ENCODE results near the gene SLC19A1.

- TF ChIP-seq, protein P1, sequence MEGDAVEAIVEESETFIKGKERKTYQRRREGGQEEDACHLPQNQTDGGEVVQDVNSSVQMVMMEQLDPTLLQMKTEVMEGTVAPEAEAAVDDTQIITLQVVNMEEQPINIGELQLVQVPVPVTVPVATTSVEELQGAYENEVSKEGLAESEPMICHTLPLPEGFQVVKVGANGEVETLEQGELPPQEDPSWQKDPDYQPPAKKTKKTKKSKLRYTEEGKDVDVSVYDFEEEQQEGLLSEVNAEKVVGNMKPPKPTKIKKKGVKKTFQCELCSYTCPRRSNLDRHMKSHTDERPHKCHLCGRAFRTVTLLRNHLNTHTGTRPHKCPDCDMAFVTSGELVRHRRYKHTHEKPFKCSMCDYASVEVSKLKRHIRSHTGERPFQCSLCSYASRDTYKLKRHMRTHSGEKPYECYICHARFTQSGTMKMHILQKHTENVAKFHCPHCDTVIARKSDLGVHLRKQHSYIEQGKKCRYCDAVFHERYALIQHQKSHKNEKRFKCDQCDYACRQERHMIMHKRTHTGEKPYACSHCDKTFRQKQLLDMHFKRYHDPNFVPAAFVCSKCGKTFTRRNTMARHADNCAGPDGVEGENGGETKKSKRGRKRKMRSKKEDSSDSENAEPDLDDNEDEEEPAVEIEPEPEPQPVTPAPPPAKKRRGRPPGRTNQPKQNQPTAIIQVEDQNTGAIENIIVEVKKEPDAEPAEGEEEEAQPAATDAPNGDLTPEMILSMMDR (IDR thresholded peaks at IDR 0.05) = no peak
- TF ChIP-seq POLR2A (IDR thresholded peaks at IDR 0.05) = no peak
Observed at GRCh38 chr21:45562402-45562801, 20.2 kb upstream of the SLC19A1 start.
